ENCODE results near the gene MCTP1.
A peak's percentile ranks its signal among the peaks of the same experiment; 100 is the strongest.

MCTP1 gene

DNA sequence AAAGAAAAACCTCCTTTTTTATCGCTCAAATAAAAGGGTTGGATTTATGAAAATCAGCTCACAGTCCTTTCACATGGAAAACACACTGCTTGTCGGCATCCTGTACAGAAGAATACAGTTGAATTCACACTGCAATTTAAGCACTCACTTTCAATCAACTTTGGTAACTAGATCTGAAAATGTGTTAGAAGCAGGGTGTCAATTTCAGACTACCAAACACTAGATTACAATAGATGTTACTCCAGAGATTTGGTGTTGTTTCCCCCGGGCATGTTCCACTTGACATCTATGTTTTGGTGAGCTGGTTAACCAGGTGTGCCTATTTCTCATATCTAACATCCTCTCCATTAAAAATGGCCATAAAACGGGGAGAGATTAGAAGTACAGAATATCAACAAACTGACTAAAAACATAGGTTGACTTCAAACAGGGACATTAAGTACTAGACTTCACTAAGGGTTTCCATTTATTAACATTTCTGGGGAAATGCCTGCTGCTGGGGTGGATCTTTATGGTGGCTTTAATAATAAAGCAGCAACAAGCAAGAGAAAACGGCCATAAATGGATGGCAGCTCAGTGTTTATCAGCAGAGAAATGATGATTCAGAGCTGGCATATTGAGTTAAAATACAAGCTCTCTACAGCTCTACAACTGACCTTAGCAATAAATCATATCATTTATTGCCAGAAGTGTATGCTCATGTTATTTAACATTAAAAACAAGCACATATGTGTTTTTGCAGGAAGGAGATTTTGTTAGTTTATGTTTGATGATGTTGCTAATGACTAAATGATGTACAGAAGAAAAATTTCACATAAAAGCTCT lies 507.6 kb downstream of the MCTP1 start:
- no peak for DNase-seq

DNA sequence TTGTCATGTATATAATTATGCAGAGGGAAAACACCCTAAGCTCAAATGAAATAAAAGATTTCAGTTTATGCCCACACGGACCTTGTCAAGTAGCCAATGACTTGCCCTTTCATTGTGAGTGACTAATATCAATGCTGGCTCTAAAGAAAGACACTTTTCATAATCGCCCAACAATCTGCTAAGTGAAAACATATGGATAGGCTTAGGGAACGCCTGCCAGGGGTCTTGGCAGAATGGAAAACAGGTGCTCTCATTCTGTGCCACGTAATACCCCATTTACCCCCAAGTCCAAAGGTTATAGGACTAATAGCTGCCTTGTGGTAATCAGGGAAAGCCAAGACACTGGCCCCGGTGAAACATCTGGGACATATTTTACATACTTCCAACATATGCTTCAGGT lies 508.7 kb downstream of the MCTP1 start:
- DNase-seq = no peak

DNA sequence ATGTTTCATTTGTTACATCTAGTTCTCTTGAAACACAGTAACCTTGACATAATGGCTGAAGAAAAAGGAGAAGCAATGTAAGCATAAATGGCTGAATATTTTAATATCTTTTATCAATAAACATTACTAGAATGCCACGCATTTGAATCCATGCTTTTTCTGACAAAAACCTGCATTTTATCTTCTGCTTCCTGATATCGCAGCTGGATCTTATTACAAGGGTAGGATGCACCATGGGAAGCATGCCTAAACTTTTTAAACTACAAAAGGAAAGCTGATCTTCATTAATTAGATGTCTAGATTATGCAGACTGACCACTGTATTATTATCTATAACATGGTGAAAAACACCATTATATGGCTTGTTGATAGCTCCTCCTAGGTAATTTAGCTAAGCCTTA lies 509.8 kb downstream of the MCTP1 start:
- no peak for DNase-seq

DNA sequence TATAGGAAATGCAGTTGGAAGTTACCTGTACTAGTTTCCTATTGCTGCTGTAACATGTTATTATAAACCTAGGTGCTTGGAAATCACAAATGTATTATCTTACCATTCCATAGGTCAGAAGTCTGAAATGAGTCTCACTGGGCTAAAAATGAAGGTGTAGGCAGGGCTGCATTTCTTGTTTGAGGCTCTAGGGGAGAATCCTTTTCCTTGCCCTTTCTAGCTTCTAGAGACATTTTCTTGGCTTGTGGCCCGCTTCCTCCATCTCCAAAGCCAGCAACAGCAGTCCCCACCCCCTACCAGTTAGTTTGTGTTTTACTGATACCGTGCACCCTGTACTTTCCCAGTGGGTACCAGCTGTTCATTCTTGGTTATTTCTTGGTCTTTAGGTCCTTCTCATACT lies 513.2 kb downstream of the MCTP1 start:
- no peak for DNase-seq

DNA sequence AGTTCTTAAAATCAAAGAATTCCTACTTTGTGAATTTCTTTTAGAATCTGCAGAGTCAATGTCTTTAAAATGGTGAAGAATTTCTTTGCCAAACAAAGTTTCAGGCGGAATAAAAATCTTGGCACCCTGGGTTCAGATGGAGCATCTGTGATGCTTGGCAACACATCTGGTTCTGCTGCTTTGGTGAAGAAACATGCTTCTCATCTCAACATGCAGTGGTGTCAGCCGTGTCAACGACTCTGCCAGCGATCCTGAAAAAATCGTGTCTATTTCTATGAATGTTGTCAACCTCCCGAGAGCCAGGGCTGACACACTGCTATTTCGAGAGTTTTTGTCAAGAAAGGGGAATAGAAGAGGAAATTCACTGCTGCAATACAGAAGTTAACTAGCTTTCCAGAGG lies 514.9 kb downstream of the MCTP1 start:
- peak in 6 of 58 donors; percentile 1 to 12 (median 6) for DNase-seq

DNA sequence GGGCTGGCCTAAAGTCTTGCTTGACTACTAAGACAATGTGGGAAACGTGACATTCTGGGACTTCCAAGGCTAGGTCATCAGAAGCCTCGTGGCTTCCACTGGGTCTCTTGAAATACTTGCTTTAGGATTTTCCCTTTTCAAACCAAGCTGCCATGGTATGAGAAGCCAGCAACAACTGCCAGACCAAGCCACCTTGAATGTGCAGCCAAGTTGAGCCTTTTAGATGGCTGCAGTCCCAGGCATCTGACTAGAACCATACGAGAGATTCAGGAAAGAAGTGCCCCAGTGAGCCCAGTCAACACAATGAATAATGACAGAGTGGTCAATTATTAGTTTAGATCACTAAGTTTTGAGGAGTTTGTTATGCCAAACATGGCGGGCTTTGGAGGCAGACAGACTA lies 523.1 kb downstream of the MCTP1 start:
- no peak for DNase-seq

DNA sequence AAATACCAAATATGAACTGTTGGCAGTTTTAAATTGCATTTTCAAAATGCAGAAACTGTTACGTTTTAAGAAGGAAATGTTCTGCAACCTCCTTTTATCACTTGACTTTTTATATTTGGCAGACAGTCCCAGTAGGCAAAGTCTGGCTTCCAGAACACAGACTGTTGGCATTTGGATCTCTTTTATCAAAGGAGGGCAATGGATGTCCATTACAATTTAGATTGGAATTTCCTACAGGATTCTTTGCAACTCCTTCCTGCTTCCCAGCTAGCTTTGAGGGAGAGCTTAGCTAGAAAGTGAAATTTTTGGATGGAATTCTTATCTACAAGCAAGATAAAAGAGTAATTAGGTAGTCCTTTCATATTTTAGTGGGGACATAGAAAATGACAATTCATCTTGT lies 523.8 kb downstream of the MCTP1 start:
- no peak for DNase-seq

DNA sequence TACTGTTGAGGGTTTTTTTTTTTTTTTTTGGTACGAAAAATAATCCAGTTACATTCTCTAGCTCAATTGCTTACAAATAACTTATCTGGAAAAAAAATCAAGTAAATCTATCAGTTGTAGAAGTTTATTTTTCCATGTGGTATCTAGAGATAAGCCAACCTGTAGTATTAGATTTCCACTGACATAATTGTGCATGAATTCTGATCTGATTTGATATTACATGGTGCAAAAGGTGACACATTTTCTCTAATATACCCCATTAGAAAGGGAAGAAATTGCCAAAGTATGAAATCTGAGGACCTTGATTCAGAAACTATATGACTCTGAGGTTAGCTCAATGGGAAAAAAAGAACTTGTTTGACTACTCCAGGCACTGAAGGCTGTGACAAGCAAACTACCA lies 524.9 kb downstream of the MCTP1 start:
- no peak for DNase-seq

DNA sequence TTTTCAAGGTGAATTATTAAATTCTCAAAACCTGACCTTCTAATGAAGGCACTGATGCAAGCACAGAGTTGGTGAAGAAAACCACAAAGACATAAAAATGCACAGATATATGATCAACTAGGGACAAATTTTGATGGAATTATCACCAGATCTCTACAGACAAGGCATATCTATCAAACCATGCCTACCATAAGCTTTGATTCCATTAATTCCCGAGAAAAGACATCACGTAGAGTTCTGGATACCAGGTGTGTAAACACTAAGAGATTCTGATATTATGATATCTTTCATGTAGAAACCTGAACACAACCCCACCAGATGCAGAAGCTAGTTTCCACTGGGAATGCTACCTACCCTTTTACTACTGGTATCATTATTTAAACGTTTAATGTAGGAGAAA lies 525.9 kb downstream of the MCTP1 start:
- no peak for DNase-seq

DNA sequence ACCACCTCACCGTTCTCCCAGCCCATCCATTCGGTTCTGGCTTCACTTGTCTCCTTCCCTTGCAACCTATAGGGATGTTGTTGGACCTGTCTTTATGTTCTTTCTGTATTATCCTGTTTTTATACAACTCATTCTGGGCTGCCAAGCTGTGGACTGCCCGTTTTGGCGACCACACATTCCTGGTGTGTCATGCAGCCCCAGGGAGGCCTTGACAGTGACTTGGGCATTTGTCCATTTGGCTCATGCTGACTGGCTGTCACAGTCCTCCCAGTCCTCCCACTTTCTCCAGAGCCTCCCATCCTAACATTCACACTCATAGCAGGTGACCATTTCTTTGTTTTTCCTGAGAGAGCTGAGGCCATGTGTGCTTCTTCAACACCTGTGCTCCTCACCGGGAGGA lies 530.1 kb downstream of the MCTP1 start:
- DNase-seq = no peak

DNA sequence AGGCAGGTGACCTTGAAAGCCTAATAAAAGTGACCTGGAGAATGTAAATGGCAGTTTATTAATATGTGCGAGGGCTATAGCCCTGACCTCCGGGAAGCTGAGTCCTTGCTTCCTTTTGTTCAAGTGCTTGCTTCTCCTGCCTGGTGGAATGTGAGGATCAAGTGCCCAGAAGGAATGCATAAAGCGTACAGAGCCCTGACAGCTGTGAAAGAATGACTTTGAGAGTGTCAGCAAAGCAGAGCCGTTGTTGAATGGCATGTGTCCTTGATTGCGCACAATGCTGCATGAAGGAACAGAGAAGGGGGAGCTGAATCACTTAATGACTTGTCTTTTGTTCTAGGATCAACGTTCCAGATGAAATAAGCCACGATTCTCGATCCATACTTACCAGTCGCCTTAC lies 533.4 kb downstream of the MCTP1 start:
- DNase-seq = no peak

DNA sequence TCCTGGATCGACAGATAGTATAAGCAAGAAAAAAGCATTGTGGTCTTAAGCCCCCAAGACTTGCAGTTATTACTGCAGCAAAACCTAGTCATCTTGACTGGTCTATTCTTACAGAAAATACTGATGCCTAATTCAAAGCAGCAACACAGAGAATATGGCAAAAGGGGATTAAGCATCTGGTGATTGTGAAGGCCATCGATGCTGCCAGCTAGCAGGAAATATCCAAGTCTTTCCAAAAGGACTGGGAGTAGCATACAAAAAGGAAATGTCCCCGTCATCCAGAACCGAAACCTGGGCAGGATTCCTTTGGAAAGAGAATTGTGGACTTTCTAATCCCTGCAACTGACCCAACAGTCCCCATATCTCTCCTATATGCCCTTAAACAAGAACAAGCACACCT lies 534.2 kb downstream of the MCTP1 start:
- no peak for DNase-seq

DNA sequence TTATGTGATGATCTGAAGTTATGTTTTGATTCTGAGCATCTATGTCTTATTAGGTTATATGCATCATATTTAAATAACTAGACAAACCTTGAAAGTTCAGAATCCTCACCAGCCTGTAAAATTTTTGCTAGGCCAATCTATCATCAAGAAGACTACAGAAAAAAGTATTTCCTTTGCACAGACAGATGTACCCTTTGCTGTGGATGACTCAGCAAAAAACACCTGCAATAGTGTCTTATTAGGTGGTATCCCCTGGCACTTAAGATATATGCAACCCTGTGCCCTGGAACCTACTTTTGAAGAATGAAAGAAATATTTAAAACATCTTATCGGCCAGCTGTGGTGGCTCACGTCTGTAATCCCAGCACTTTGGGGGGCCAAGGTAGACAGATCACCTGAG lies 535.9 kb downstream of the MCTP1 start:
- DNase-seq = no peak

DNA sequence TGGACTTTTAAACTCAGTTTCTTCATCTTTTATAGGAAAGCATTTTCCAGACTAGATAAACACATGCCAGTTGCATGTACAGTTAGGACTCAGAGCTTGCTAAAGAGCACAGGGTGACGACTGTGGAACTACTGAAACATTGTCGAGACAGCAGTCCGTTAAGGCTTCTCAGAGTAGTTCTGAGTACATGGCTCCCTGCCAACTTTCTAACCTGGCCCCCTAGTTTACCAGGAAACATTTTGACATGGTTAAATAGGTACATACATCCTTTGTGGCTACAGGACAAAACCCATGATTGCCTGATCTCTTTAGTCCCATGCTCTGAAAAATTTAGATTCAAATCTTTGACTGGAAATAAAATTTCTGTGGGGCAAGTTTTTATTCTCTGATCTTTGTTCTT lies 536.7 kb downstream of the MCTP1 start:
- DNase-seq = no peak

DNA sequence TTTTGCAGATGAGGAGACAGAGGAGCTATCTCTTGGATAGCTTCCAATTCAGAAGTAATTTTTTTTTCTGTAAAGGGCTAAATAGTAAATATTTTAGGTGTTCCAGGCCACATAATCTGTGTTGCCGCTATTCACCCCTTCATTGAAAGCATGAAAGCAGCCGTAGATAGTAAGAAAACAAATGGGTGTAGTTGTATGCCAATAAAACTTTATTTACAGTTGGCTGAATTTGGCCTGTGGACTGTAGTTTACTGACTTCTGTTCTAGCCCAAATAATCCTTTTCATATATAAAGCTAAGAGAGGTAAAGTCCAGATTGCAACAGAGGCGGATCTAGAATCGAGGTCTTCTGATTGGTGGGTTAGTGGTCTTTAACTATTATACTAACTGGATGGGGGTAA lies 537.5 kb downstream of the MCTP1 start:
- DNase-seq = no peak

DNA sequence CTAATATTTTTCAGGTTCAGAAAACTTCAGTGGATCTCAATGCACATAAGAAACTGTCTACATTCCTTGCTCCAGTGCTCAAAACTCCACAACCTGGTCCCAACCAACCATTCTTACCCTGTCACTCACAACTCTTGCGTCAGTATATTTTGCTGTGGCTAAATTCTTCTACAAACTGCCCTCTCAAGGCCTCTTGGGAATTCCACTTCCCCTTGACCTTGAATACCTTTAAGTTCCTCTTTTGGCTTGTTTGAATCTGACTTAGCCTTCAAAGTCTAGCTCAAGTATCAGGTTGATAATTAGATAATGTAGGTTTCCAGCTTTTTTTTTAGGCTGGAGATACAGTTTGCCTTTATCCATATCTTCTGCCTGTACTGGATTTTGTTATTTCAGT lies 538.2 kb downstream of the MCTP1 start:
- DNase-seq = no peak

DNA sequence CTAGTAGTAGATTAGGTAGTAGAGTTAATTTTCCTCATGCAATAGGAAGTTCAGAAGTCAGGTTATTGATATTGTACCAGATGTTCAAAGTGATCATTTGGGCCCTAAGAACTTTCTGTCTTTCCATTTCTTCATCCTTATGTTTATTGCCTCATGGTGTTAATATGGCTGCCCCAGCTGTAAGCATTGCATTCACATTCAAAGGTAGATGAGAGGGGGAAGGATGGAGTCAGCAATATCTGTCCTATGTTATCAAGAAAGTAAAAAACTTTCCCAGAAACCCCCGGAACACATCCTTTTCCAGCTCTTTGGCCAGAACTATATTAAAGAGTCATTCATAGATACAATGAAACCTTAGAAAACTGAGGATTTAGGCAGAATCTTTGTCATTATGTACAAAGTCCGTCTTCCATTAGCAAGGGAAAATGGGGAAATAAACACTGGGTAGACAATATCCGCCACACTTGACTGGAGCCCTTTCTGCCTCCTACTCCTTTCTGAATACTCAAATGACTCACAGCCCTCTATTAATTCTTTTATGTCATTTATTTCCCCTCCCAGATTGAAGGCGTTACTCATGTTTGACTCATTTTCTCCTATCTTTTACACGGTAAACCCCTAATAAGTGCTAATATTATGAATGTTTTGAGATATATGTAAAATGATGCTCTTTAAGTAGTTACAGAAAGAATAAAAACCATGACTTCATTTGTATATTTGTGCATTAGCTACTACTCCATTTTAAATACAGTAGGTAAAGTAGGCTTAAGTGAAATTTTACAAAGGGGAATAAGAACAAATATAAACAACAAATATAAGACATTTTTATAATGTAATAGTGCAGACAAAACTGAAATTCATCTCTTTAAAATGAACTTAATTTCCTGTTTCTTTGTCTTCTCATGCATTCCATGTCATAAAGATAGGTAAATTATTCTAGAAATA lies 538.8 kb downstream of the MCTP1 start:
- DNase-seq = no peak

DNA sequence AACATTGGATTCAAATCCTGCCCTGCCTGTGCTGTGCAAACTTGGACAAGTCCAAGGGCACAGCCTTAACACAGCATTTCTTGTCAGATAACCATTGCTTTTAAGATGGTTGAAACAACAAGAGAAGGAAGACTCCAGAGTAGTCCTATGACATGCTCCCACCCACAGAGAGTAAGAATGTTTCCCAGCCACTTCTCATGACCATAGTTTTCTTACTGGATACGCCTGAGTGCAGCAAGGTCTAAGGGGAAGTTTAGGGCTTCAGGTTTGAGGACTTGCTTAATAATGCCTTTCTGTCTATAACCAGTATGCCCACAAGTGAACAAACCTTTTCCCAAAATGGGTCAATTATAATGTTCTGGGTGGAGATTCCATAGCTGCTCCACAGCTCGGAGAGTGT lies 540.0 kb downstream of the MCTP1 start:
- no peak for DNase-seq

DNA sequence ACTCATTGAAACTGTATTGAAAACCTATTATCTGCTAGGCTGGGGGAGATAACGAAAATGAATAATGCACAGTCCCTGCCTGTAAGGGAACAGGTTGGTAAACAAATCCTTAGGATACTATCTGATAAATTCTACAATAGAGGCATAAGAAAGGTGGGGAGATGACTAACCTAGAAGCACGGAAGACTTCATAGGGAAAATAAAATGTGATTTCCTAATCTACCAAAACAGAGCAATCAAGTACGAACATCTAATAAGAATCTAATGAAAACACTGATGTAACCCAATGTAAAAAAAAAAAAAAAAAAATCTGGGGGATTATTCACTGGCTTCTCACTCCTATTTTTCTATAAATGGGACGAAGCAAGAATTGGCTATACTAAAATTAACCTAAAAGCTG lies 542.0 kb downstream of the MCTP1 start:
- DNase-seq = no peak

DNA sequence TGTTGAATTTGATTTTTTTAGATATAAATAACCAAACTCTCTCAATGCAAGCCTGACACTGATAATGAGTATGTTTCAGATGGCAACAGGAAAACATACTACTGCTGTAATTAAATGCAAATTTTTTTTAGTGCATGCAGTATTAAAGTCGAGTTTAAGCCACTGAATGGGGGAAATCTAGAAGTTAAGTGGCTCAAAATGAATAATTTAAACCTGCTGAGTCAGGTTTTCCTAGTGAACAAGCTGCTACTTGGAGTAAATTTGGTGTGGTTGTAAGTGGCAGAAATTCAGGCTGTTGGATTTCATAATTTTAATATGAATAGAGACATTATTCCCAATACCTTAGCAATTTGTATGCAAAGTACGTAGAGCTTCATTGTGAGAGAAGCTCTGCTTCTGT lies 544.6 kb downstream of the MCTP1 start:
- DNase-seq = no peak

DNA sequence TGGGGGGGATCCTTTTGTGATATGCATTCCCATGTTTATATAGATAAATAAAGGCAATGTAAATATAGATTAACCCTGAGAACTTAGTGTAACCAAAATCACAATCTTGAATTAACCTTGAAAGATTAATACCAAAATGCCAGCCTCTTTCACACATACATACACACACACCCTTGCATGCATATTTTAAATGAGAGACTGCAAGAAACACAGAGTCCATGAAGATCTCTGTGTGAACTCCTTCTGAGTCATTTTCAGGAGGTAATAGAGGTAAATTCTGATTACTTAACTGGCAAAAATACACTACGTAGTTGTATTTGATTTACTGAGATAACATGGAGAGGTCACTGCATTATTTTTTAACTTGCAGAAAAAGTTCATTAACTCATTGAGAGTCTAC lies 548.4 kb downstream of the MCTP1 start:
- no peak for DNase-seq

DNA sequence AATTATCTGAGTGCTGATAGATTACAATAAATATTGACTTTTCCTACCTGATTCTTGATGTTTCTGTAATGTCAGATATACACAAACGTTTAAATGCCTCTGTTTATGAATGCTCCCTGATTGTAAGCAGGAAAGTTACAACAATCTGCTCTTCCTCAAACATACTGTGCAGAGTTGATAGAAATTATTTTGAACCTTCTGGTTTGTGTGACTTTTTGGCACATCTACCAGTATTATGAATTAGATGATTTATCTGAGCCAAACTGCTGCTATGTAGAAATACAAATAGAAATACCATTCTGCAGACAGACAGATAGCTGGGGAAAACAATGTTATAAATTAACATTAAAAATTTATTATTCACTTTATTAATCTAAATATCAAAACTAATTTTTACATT lies 553.4 kb downstream of the MCTP1 start:
- no peak for DNase-seq

DNA sequence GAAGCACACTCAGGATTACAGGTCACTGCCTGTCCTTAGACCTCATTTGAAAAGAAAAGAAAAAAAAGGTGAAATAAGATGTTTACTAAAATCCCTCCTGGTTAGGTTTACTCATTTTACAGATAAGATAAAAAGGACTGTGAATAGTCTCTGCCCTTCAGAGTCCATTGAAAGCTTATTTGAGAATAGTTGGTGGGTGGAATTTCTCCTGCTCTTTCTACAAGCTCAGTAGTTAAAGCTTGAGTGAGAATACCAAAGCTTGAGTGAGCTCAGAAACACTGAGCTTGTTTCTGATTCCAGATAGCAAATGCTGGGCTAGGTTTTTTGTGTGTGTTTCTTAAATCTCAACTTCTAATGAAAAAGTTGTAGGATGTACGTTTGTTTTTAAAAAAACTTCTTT lies 559.8 kb downstream of the MCTP1 start:
- no peak for DNase-seq
